Measurements from ENCODE around the gene BBIP1. TPM values are rescaled to one million over a fixed set of nuclear protein-coding genes. Genes with fewer than 3 reads are reported as not detected.

The BBIP1 gene
- total RNA-seq, 1 donor from 2014 or later, result 33.6 TPM

DNA sequence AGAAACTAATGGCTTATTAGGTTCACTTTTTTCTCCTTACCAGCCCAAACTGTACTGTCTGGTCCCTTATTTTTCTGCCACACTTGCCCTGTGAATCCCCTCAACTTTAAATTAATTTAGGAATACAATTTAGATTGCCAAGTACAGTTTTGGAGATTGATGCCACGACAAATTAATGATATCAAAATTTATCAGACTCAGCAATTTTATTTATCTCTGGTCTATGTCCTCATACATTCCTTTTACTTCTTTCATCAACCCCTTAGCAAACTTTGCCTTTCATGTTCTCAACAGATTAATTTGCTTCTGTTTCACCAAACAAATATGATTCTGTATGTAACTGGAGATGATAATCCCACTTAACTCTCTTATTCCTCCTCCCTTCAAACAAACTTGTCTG, 38.6 kb upstream of the BBIP1 start:
- Mint-ChIP-seq H3K27ac (ENCODE audit: unreplicated experiment) (no peak overlapping the region), H3K27me3 (ENCODE audit: low read depth) (no peaks in the 10 kb centered on the region), H3K9me3 (peaks cover 4% of the 10 kb centered on the region), H3K36me3 (ENCODE audit: low read depth) (peaks cover 12% of the 10 kb centered on the region), H3K4me1 (no peaks in the 10 kb centered on the region), H3K4me3 (no peak overlapping the region)
- no peak for TF ChIP-seq CTCF (conservative IDR thresholded peaks at IDR 0.05)
- DNase-seq (ENCODE audit: low read depth, low spot score), result no peak

DNA sequence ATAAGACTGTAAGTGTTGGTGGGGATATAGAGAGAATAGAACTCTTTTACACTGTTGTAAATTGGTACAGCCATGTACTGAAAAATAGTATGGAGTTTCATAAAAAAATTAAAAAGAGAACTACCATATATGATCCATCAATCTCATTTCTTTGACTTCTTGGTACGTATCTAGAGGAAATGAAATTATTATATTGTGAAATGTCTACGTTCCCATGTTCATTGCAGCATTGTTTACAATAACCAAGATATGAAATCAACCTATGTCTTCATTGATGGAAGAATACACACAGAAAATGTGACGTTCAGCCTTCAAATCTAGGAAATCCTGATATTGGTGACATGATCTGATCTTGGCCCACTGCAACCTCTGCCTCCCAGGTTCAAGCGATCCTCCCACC, 32.4 kb upstream of the BBIP1 start:
- H3K4me3 Mint-ChIP-seq, result no peak overlapping the region
- peaks cover 55% of the 10 kb centered on the region for H3K36me3 Mint-ChIP-seq (ENCODE audit: low read depth)
- H3K27me3 Mint-ChIP-seq (ENCODE audit: low read depth), result no peaks in the 10 kb centered on the region
- no peaks in the 10 kb centered on the region for H3K4me1 Mint-ChIP-seq
- H3K27ac Mint-ChIP-seq (ENCODE audit: unreplicated experiment), result no peak overlapping the region
- TF ChIP-seq CTCF (conservative IDR thresholded peaks at IDR 0.05), result no peak
- H3K9me3 Mint-ChIP-seq, result peaks cover 14% of the 10 kb centered on the region
- no peak for DNase-seq (ENCODE audit: low read depth, low spot score)

- DNase-seq (ENCODE audit: low read depth, low spot score), result no peak
- no peak overlapping the region for H3K27ac Mint-ChIP-seq (ENCODE audit: unreplicated experiment)
- H3K4me1 Mint-ChIP-seq, result peaks cover 17% of the 10 kb centered on the region
- H3K27me3 Mint-ChIP-seq (ENCODE audit: low read depth), result no peaks in the 10 kb centered on the region
- no peak for TF ChIP-seq CTCF (conservative IDR thresholded peaks at IDR 0.05)
- H3K4me3 Mint-ChIP-seq, result no peak overlapping the region
- peaks cover 69% of the 10 kb centered on the region for H3K36me3 Mint-ChIP-seq (ENCODE audit: low read depth)
- peaks cover 28% of the 10 kb centered on the region for H3K9me3 Mint-ChIP-seq
Observed at GRCh38 chr10:110947061-110947595, 28.1 kb upstream of the BBIP1 start.

DNA sequence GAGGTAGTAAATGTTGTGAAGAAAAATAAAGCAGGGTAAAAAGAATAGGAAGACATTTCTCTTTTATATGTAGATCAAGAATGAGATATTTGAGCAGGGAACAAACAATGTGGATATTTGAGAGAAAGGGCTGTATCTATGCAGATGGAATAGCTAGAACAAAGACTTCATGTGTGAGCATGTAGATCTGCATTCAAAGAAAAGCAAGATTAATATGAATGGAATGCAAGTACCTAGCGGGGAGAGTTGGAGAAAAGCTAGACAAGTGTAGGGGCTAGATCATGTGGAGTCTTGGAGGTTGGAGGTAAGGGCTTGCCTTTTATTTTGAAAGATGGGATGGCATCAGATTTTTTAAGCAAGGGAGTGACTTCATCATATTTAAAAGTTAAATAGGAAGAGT, 27.5 kb upstream of the BBIP1 start:
- H3K4me3 Mint-ChIP-seq, result no peak overlapping the region

DNA sequence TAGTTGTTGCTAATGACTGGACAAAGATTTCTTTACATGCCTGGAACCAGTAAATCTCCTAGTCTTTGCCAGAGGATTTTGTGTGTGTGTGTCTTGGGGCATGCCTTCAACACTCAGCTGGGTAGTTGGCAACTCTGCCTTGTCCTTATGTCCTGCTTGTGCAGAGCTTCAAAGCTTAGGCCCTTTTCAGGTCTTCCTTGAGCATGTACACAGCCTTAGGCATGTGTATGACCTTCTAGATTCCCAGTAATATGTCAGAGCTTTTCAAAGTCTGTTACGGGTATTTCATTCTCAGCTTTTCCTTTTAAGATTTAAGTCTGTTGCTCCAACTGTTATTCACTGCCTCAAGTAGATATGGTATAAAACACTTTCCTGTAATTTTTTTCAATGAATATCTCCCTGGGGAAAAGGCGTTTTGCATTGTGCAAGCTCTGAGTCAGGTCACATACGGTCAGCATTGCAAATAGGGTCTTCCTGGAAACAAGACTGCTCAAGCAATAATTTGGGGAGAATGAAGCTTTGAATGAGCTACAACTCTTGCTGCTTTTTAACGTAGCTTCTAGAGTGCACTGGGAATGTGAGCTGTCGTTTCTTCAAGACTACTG, 25.9 kb upstream of the BBIP1 start:
- TF ChIP-seq CTCF (conservative IDR thresholded peaks at IDR 0.05), result no peak
- DNase-seq (ENCODE audit: low read depth, low spot score), result no peak
- H3K36me3 Mint-ChIP-seq (ENCODE audit: low read depth), result peaks cover 64% of the 10 kb centered on the region
- no peak overlapping the region for H3K4me3 Mint-ChIP-seq
- H3K9me3 Mint-ChIP-seq, result peaks cover 31% of the 10 kb centered on the region
- no peaks in the 10 kb centered on the region for H3K27me3 Mint-ChIP-seq (ENCODE audit: low read depth)
- H3K27ac Mint-ChIP-seq (ENCODE audit: unreplicated experiment), result no peak overlapping the region
- H3K4me1 Mint-ChIP-seq, result peaks cover 17% of the 10 kb centered on the region

More for the DNA sequence above, 27.5 kb upstream of the BBIP1 start:
- Mint-ChIP-seq H3K4me1 (peaks cover 17% of the 10 kb centered on the region), H3K9me3 (peaks cover 28% of the 10 kb centered on the region), H3K27ac (ENCODE audit: unreplicated experiment) (no peak overlapping the region), H3K27me3 (ENCODE audit: low read depth) (no peaks in the 10 kb centered on the region), H3K36me3 (ENCODE audit: low read depth) (peaks cover 68% of the 10 kb centered on the region)
- TF ChIP-seq CTCF (conservative IDR thresholded peaks at IDR 0.05), result no peak
- DNase-seq (ENCODE audit: low read depth, low spot score), result no peak
